GM20431 (cell line): ENCODE results near the gene FAS.

Experiments used
- in situ Hi-C: fragments of 300-500 bp; cut with MseI, MboI; formaldehyde crosslinking; loops from one replicate; pipeline ENCODE4 v1.15.0; 2020; ENCODE audit warnings: low sequenced_read_pairs; ENCODE audit not compliant: unreplicated experiment

The FAS gene

GRCh38 chr10:88990384-88991160 is at the start of gene FAS:
Gene FAS, plus strand, starts transcription at chr10:88990798. Its CDS starts 79 bp downstream, at chr10:88990877.
- in situ Hi-C loops, result no loop called here

GRCh38 chr10:88941026-88941425 is 49.6 kb upstream of the FAS start:
- in situ Hi-C loops, result loop anchor here (25.0 kb wide), 1 partner anchor 271 kb away; the partner anchor contains the start of gene CH25H

- in situ Hi-C loops, result loop anchor here (25.0 kb wide), 1 partner anchor 269 kb away; the partner anchor contains the start of gene CH25H
These were observed 46.8 kb upstream of the FAS start for GRCh38 chr10:88943778-88944177.

- in situ Hi-C loops, result loop anchor here (25.0 kb wide), 1 partner anchor 267 kb away; the partner anchor contains the start of gene CH25H
These were observed 45.8 kb upstream of the FAS start for GRCh38 chr10:88944813-88945212.

GRCh38 chr10:88946200-88946599 is 44.4 kb upstream of the FAS start:
- in situ Hi-C loops, result loop anchor here (25.0 kb wide), 1 partner anchor 266 kb away; the partner anchor contains the start of gene CH25H

GRCh38 chr10:88946965-88947590 is 43.5 kb upstream of the FAS start:
- in situ Hi-C loops, result loop anchor here (25.0 kb wide), 1 partner anchor 265 kb away; the partner anchor contains the start of gene CH25H

GRCh38 chr10:88949051-88949450 is 41.5 kb upstream of the FAS start:
- in situ Hi-C loops, result loop anchor here (25.0 kb wide), 1 partner anchor 263 kb away; the partner anchor contains the start of gene CH25H

GRCh38 chr10:88949912-88950837 is 40.4 kb upstream of the FAS start:
- in situ Hi-C loops, result loop anchor here (25.0 kb wide), 1 partner anchor 262 kb away; the partner anchor contains the start of gene CH25H

- in situ Hi-C loops, result no loop called here
These were observed 37.9 kb upstream of the FAS start, which contains the start of gene ACTA2 for GRCh38 chr10:88952647-88953111. Gene ACTA2, minus strand, starts transcription at chr10:88952773. Its CDS starts 3,843 bp downstream, at chr10:88948930.

GRCh38 chr10:88953662-88954061 is 36.9 kb upstream of the FAS start:
- in situ Hi-C loops, result no loop called here

- in situ Hi-C loops, result no loop called here
These were observed 36.0 kb upstream of the FAS start for GRCh38 chr10:88954458-88955083.

- in situ Hi-C loops, result no loop called here
These were observed 33.2 kb upstream of the FAS start for GRCh38 chr10:88957381-88957780.

GRCh38 chr10:88958721-88959120 is 31.9 kb upstream of the FAS start:
- in situ Hi-C loops, result no loop called here

GRCh38 chr10:88960802-88961201 is 29.8 kb upstream of the FAS start:
- in situ Hi-C loops, result no loop called here

- in situ Hi-C loops, result no loop called here
These were observed 29.3 kb upstream of the FAS start for GRCh38 chr10:88961266-88961665.

GRCh38 chr10:88962336-88962735 is 28.3 kb upstream of the FAS start:
- in situ Hi-C loops, result no loop called here

- in situ Hi-C loops, result no loop called here
These were observed 27.3 kb upstream of the FAS start for GRCh38 chr10:88963318-88963717.

- in situ Hi-C loops, result no loop called here
These were observed 26.2 kb upstream of the FAS start for GRCh38 chr10:88964360-88964759.

- in situ Hi-C loops, result no loop called here
These were observed 25.7 kb upstream of the FAS start for GRCh38 chr10:88964869-88965415.
